GM21526 (cell line): ENCODE measurements around the gene TSPAN12.

Source experiments
- ATAC-seq: cut with Tn5 transposase; IDR thresholded peaks from one replicate; pipeline ENCODE4 v1.9.1; 2021; ENCODE audit warnings: moderate library complexity; ENCODE audit not compliant: unreplicated experiment, low FRiP score

TSPAN12 gene

DNA sequence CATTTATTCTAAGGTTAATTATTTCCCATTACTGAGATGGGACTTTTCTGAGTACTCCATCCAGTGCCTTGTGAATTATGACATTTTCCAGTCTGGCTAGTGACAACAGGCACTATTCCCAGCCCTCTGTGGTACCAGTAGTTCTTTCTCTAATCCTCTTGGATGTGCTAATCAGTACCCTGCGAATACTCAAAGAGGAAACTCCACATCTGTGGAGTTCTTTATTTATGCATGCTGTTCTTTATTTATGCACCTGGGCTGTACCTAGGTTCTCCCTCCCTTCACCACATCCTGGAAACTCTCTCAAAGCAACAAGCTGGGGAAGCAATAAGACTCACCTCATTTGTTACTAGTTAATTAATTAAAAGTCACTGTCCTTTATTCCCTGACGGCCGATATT is 83.5 kb downstream of the TSPAN12 start:
- ATAC-seq, result no peak

DNA sequence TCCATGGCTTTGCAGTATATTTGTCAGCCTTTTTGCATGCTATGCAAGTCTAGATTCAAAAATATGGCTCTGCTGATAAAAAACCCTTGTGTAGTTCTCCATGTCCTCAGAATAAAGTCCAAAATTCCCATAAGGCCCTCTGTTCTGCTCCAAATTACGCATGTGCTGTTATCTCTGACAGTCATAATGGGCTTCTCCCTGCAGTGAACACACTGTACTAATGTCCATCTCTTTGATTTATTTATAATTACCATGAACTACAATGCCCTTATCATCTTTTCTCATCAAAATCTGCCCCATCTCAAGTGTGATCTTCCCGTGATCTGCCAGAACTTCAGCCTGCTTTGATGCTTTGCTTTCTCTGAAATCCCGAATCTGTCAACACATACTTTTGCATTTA is 87.7 kb downstream of the TSPAN12 start:
- ATAC-seq, result no peak

DNA sequence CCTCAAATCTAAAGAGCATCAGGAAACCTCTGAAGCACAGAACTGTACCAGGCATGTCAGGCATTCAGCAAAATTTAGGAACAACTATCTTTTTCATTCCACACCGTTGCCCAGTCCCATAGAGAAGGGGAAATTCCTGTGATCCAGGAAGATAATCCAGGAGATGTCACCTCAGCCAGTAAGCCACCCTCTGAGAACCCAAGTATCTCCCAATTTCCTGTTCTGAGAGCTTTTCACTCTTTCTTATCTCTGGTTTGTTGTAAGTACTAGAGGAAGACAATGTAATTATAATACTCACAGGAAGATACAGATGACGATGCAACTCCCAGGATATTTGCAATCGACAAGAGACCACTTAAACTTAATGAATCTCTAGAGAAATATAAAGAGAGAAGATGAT is 97.1 kb downstream of the TSPAN12 start:
- ATAC-seq, result no peak

DNA sequence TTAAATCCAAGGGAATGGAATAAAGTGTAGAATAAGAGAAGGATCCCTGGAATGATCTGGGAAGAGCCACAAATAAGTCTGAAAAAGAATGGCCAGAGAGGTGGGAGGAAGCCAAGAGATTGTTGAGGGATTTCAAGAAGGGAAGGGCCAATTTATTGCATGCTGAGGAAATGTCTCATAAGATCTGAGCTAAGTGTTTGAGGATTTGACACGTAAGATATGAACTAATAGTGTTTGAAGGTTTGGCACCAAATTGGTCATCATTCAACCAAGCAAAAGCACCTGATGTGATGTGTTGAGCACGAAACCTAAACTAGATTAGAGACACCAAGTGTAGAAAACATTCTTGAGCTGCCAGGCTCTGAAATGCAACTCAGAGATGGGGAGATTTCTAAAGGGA is 97.9 kb downstream of the TSPAN12 start:
- ATAC-seq, result peak; percentile 72

DNA sequence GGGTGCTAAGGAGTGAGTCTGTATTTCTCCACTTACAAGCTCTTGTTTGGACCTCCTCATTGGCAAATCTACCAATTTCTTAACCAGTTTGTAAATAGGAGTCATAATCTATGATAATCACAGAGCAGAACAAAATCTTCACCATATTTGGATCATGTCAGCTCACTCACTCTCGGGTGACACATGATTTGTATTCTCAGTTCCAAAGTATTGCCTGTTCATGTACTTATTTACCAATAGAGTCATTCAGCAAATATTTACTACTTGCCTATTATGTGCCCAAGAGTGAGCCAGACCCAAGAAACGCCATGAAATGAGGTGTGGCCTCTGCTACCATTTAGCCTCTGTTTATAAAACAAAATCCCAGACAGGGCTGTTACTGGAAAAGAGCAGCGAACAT is 114.8 kb downstream of the TSPAN12 start:
- ATAC-seq, result no peak

DNA sequence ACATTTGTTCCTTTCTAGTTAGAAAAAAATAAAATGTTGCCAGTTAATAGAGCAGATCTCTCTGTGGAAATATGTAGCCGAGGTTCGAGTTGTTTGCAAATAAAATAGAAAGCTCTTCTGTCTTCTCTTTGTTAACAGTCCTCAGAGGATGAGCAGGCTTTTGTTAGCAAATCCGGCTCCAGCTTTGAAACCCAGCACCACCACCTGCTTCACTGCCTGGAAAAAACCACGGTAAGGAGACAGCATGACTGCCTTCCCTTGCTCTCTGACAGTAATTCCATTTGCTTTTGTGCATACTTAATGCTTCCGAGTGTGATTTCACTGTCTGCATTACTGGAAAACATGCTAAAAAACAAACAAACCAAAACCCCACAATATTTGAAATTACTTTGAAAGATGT is 115.6 kb downstream of the TSPAN12 start:
- ATAC-seq, result no peak

DNA sequence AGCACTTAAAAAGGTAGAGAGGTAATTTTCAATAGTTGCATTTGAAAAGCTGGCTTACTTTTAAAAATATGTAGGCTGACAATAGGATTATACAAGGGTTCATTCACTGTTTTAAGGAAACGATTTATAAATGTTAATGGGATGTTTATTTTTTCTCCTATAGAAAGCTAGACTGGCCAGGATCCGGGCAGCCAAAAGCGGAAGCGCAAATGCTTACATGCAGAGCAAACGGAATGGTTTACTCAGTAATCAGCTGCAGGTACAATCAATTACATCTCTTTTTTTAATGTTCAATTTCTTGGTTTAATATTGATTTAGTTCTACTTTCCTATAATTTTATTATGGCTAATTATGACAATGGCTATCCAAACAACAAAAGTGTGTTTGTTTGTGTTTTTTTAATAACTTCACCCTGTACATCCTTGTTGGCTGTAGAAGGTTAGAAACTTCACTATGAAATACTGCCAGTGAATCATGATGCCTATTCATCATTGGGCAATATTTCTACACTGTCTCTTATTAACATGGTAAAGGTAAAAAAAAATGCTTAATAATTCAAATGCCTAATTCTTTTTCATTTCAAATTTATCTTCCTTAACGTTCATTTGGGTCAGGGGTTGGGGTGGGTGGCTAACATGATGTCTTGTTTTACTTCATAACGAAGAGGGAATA is 116.4 kb downstream of the TSPAN12 start:
- ATAC-seq, result no peak

DNA sequence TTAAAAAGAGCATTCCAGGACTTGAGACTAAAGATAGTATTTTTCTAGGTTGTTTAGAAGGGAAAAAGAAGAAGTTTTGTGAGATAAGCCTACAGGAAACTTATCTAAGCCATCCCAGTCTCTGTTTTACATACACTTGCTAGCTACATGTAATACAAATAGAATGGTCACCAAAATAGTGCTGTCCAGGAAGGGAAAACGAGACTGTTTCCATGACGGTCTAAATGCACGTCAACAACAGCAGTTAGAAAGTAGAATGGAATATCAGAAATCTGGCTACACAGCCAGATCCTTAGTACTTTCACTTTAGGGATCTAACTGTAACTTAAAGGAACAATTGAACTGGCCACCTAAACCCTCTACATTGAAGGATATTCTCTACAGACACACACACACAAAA is 117.6 kb downstream of the TSPAN12 start:
- ATAC-seq, result no peak

DNA sequence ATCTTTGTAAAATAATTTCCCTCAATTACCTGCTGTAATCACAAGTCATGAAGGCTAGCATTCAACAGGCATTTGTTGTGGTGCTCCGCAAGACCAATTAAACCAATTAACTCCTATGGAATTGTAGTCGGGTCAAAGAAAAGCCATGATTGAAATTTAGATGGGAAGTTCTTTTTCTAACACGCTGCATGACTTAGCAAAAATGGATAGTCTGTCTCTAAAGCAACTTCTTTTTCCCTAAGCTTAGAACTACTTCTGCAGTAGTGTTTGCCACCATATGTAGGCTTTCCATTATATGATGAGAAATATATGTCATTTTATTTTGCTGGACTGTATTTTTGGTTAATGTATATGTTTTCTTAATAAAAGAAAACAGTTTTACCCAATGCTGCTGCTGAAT is 119.1 kb downstream of the TSPAN12 start:
- no peak for ATAC-seq
